NCI-H1436 (cell line): ENCODE data around the gene FGF21.
A peak's percentile ranks its signal among the peaks of the same experiment; 100 is the strongest.

Experiments used
- DNase-seq: peaks from one replicate; lab custom pipeline; 2025; lab: John Stamatoyannopoulos, UW

Gene FGF21

DNA sequence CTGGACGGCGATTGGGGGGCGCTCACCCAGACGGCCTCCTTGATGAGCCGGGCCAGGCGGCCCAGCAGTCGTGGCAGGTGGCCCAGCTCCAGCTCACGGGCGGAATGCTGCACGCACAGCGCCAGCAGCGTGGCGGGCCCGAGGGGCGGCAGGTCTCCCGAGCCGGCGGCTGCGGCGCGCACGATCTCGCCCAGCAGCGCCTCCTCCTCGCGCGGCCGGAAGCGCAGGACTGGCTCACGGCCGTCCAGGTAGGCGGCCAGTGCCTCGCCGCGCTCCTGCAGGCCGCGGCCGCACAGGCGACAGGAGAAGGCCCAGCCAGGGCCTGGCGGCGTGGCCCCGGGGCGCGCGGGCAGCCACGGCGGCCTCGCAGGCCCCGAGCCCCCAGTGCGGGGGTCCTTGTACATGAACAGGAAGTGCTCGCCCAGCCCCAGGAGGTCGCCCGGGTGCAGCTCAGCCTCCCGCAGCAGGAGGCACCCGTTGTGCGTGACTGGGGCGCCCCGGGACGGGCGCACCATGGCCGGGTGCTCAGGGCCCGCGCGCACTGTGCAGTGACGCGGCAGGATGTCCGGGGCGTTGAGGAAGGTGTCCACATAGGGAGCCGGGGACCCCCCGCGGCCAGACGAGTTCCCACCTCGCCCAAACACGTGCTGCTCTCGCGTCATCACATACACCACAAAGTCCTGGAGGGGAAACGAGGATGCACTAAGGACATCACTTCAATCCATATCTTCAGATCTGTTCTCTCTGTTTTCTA is 26.2 kb upstream of the FGF21 start:
- no peak for DNase-seq

DNA sequence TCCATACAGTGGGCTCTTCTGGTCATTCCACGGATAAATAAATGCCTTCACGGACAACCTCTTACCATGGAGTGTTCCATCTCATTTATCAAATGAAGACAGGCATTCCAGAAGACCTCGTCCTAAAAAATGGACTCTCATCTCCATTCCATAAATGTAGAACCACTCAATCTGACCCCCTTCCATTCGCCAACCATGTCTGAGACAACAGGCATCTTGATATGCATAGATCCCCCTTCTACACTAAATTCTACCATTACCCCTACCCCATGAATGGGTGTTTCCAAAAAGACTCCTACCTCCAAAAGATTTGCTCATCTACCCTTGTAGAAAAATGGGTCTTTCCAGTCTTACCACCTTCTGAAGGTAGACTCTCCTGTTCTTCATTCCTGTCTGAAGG is 23.9 kb upstream of the FGF21 start:
- DNase-seq, result no peak

DNA sequence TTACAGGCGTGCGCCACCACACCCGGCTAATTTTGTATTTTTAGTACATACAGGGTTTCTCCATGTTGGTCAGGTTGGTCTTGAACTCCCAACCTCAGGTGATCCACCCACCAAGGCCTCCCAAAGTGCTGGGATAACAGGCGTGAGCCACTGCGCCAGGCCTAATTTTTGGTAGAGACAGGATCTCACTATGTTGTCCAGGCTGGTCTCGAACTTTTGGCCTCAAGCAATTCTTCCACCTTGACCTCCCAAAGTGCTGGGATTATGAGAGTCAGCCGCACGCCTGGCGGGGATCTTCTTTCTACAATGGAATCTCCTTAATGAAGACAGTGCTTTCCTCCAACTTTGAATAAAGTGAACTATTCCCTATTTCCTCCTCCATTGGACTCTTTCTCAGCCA is 20.7 kb upstream of the FGF21 start:
- no peak for DNase-seq

DNA sequence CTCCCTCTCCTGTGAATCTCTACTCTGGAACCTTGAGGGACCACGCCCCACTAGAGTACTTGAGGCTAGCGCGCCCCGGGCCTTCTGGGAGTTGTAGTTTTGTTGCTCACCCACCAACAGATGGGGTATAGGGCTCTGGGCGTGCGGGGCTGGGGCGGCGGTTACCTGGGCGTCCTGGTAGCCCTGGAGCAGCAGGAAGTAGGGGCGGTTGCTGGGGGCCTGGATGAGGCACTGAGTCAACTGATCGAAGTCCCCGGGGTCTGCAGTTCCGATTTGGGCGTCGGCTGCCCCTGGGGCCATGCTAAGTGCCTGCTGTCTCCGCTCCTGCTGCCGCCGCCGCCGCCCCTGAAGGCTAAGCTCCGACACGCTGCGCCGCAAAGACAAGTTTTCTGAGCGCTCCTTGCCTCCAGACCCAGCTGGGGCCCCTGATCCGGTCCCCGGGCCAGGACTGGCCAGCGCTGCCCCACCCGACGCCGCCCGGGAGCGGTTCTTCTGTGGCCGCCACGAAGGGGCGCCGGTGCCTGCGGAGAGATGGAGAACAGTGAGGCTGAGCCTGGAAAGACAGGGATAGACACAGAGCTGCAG is 20.2 kb upstream of the FGF21 start:
- no peak for DNase-seq

DNA sequence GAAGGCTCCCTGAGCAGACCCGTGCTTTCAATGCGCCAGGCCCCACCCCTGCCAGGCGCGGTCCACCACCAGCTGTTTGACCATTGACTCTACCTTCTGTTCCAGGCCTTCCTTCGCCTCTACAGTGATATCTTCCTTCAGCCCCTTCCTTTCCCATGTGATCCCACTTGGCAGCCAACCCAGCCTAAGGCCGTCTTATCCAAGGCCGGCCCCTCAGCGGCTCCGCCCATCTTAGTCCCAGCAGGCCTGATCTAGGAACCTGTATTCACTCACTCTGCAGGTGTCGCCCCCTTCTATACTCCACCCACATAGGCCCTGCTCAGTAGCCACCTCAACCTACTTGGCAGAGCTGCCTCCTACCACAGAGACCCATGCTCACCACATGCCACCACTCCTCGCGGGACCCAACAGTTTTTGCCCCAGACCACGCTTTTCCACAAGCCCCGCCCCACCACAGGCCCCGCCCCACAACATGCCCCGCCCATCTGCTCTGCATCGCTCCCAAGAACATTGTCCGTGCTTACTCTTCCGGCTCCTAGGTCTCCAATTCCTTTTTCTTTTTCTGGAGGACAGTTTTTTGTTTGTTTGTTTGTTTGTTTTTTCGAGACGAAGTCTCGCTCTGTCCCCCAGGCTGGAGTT is 17.8 kb upstream of the FGF21 start:
- peak; percentile 33 for DNase-seq

DNA sequence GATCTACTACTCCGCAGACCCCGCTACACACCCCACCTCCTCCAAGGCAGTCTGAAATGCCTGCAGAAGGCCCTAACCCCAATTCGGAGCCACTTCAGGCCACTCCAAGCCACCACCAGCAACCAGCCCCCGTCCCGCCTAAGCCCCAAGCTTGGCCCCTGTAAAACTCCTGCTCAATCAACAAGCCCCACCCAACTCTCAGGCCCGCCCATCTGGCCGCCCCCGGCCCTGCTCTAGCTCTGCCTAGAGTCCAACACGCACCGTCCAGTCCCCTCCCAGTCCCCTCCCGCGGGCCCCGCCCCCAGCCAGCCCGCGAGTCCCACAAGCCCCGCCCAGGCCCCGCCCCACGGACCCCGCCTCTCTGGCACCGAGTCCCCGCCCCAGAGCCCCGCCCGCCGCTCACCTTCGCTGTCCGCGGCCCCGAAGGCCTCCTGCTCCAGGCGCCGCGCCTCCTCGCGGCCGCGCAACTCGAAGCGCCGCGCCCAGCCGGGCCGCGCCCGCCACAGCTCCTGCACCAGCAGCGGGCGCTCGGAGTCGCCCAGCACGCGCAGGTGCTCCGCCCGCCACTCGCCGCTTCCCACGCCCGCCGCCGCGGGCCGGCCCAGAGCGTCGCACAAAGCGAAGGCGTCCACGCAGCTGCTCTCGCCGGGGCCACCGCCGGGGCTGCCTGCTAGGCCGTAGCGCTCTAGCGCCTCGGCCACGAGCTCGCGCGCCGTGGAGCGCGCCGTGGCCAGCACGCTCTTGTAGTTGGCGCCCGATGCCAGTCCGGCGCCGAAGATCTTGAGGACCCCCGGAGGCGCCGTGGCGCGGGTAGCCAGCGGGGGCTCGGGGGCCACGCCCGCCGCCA is 16.5 kb upstream of the FGF21 start:
- DNase-seq, result peak; percentile 96

DNA sequence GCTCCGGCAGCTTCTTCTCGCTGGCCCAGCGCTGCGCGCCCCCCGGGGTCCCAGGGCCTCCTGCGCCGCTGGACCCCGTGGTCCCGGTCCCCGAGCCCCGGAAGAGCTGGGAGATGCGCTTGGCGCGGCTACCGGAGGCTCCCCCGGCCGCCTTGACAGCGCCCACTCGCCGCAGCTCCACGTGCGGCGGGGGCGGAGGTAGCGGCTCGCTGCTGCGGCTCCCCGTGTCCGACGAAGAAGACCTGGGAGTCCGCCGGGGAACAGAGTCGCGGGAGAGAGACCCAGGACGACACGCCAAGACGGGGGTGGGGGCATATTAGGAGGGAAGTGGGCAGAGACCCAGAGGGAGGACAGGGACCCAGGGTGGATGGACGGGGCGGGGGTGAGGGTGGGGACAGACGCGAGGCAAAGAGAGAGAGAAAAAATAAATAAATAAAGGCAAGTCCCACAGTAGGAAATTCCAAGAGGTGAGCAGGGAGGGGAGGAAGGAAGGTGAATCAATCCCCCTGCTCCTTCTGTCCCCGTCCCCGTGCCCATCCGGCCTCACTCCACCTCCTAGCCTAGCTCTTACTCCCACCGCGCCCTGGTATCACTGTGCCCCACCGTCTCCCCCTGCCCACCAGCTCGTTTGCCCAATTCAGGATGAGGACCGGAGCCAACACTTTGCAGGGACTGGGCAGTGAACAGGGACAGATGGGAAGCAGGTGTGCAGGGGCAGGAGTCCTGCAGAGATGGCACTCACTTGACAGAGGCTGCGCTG is 15.7 kb upstream of the FGF21 start:
- DNase-seq, result no peak

DNA sequence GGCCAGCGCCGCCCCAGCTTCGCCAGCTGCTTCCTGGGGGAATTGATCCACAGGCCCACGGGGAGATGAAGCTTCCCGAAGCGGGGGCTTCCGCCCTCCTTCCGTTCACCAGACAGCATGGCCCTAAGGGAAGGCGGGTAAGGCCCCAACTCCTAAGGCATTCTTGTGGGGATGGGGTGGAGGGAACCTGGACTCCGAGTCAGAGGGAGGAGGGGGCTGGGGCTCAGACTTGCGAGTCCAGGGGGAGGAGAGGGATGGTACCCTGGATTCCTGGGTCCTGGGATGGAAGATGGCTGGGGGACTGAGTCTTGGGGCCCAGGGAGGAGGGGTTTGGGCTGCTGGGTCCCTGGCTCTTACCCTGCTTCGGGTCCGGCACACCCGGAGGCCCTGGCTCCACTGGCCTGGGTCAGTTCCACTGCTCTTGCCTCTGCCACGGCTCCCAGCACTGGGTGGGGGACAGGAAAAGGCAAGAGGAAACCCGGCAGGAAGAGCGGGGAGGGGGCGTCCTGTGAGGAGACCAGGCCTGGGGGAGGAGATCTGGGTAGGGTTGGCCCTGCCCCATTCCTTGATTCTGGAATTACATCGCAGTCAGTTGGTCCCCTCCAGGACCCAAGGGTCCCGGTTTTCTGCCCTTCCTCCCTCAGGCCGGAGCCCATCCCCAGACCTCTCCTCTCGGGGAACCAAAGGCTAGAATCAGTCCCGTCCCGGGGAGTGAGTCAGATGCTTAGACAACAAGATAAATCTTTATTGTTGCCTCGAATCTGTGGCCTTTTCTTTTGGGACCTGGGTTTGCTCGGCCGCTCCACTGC is 15.0 kb upstream of the FGF21 start, which contains the start of gene RASIP1:
Gene RASIP1 (minus strand): TSS at position 447 of the 809 bp plus-strand sequence. CDS start 328 bp downstream, at position 119.
- DNase-seq, result no peak

DNA sequence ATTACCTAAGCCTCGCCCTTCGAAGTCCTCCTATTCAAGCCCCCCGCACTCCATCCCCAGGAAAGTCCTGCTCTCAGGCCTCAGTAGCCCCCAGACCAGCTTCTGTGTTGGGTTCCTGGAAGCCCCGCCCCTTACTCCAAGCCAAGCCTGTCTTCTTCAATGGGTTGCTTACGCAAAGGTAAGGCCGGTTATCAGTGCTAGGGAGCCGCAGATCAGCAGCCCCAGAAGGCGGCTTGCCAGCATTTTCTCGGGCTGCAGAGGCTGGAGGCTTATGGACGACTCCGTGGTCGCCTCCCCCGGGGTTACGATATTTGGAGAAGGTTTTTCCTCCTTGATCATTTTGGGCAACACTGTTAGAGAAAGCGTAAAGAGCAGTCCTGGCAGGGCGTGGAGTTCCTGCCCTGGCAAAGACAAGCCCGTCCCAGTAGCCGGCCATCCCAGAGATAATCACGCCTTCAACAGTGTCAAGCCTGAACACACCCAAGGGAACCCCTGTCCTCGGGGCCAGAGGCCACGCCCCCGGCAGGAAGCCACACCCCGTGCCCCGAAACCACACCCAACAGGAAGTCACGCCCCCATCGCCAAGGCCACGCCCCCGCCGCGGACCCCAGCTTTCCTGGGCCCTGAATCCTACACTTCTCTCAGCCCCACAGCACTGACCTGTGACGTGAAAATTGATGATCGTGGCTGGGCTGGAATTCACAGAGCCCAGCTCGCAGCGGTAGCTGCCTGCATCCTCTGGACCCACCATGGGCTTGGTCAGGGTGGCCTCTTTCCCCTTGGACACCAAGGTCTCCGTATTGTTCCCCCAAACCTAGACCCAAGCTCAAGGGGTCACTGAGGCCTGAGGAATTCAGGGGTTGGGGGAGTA is 14.0 kb upstream of the FGF21 start:
- no peak for DNase-seq

DNA sequence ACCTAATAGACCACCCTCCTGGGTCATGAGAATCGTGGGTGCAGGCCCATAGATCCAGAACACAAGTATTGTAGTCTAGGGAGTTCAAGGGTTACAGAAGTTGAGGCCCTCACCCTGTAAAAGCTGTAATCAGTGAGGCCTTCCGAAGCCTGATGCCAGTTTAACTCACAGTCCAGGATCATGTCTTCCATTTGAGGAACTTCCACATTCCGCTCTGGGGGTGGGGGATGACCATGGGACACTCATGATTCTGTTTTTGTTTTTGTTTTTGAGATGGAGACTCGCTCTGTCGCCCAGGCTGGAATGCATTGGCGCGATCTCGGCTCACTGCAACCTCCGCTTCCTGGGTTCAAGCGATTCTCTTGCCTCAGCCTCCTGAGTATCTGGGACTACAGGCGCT is 13.2 kb upstream of the FGF21 start:
- no peak for DNase-seq

DNA sequence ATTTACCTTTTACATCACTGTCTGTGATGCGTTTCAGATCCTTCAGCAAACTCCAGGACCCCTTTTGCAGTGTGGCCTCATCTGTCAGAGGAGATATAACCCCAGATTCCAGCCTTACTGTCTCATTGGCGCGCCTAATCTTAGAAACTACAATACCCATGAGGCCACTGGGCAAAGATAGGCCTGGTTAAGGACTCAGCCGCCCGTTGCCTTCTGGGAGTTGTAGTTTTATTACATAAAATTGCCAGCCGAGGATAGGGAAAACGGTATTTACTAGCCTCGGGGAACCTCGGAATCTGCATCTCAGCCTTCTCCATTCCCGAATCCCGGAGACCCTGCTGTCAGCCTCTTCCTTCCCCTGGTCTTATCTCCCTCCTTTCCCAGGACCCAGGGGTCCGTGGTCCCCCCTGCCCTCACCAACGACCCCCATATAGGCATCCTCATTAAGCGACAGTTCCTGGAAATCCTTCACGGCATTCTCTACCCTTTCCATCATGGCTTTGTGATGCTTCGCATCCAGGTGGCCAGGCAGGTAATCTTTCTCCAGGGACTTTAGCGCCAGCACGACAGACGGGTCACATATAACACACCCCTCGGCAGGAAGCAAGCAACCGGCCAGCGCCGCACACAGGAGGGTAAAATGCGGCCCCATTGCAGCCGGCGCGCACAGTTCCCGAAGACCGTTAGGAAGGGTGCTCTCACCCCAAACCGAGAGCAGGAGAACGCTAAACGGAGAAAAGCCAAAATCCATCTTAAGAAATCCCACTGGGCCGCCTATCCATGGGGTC is 9.9 kb upstream of the FGF21 start:
- peak; percentile 83 for DNase-seq

DNA sequence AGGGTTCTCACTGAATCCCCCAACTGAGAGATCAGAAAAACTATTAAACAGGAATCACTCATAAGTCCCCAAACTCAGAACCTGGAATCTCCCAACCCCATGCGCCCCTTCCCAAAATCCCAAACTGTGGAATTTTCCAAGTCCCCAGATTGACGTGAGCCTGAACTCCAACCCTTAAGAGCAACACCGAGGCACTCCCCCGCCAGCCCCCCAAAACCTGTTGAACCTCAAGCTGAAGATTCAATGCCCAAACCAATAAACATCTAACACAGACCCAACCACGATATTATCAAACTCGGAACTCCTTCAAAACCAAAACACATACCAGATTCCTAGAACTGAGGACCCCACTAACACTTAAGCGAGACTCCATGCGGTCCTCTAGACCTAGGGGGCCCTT is 9.2 kb upstream of the FGF21 start:
- no peak for DNase-seq

DNA sequence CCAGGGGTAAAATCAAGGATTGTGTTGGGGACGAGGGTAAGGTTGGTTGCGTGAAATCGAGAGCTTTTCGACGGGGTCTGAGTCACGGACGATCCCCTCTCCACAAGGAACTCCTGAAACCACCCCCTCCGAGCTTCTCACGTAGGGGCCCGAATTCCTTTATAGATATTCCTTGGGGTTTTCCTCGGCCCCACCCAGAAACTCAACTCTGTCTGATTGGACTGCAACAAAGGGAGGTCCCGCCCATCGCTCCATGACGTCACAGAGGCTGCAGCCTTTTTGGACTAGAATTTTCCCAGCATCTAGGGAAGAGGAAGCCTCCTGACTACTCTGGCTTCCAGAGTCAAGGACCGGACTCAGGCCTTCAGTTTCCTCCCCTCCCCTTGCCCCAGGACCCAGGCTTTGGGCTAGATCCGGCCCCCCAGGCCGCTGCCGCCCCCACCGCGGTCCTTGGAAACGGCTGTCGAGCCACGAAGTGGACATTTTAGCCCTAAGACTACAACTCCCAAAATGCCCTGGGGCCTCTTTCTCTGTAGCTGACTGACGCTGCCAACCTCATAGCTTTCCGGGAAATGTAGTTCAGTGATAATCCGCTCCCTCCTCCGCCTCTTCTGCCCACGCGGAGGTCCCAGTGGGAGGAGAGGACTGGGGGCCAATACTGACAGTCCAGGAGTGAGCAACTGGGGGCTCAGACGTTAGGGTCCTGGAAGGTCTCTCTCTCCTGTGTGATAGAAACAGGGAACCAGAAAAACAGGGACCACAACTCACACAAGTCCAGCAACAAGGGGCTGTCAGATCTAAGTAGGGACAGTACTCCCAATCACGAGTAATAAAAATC is 8.4 kb upstream of the FGF21 start, which contains the start of gene IZUMO1:
Gene IZUMO1 (minus strand): TSS at position 172 of the 838 bp plus-strand sequence. CDS start 1,050 bp downstream, outside the sequence.
- no peak for DNase-seq

DNA sequence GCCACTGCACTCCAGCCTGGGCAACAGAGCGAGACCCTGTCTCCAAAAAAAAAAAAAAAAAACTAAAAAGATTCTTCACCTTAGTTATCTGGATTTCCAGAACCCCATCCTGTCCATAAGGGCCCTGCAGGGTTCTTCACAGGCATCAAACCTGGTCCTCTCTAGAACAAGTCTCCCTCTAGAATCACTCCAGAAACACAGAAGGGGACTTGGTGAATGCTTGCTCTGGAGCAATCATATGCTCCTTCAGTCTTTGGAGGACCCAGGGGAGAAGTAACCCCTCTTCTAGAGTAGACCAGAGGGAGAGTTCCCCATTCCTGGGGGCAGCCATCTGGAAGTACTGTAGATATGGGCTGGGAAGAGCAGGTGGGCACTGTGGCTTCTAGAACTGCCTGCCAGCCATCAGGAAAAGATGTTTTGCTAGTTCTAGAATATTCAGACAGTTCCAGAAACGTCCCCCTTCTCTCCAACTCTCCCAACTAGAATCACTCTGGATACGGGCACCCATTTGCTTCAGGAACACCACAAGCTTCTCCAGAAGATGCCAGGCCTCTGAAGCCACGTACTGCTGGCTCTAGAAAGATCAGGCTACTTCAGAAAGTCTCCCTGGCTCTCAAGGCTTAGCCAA is 5.6 kb upstream of the FGF21 start:
- no peak for DNase-seq

DNA sequence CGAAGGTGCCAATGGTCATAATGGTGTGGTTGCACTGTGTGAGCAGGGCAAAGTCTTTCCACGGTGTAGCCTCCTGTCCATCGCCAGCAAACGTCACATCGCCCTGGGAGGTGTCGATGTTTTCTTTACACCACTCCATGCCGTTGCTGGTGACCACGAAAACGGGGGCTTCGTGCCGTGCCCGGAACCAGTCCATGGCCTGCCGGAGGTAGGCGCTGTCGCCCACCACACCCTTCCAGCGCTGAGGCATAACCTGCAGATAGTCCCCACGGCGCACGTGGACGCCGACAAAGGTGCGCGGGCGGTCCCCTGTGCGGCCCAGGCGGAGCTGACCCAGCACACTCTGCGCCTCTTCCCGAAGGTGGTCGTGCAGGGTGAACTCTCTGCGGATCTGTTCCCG is 5.0 kb upstream of the FGF21 start:
- no peak for DNase-seq

DNA sequence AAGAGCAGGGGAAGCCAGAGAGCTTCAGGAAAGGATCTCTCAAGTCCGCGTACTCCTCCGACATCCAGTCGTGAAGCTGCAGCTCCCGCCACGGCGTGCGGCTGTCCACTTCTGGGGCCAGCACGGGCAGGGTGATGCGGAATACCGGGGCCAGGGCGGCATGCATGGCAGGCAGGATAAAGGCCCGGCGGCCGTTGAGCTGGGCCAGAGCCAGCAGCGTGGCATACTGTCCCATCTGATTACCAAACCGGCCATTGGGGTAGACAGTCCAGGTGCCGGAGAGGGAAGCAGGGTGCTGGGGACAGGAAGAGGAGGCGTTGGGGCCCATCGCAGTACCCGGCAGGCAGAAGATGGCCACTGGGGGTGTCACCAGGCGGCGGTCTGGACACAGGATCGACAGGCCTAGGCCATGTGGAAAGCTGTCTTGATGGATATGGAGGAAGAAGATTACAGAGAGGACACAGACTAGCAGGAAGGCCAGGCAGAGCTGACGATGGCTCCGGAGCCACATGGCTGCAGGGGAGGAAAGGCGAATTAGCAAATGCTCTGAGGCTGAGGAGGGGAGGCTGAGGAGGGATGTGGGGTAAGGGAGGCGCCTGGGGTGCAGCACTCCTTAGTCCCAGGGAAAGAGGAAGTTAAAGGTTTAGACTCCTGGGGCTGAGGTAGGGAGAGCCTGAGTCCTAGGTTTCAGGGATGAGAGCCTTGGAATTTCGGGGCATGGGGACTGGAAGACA is 4.4 kb upstream of the FGF21 start:
- DNase-seq, result no peak
